WTC11 (cell line): ENCODE data around the gene CZIB. TPM values are rescaled to one million over a fixed set of nuclear protein-coding genes. Genes with fewer than 3 reads are reported as not detected.

ENCODE experiments used
- ATAC-seq: fragments of 200-7000 bp; cut with Tn5 transposase; 2 replicates; pipeline ENCODE4 v1.10.0; 2021; ENCODE audit warnings: mild to moderate bottlenecking, moderate library complexity
- CTCF ChIA-PET: fragments of 300-600 bp; sonication (Branson Sonifier 250); formaldehyde crosslinking; loops from one replicate; lab custom pipeline; 2021; ENCODE audit warnings: antibody characterized with exemption; lab: Charles Lee
- POLR2A ChIA-PET: fragments of 350-600 bp; sonication (Branson Sonifier 250); formaldehyde crosslinking; loops from one replicate; lab custom pipeline; 2021; ENCODE audit warnings: antibody characterized with exemption; lab: Charles Lee
- DNase-seq: peaks from one replicate; pipeline ENCODE4 v3.0.0; 2021; ENCODE audit warnings: low spot score
- H3K27ac Mint-ChIP-seq: 2 replicates; pipeline ENCODE4 v1.8.0; 2021; ENCODE audit warnings: mixed read lengths
- H3K27me3 Mint-ChIP-seq: 2 replicates; pipeline ENCODE4 v1.8.0; 2021; ENCODE audit warnings: low read depth, mild to moderate bottlenecking, moderate library complexity, mixed read lengths
- H3K36me3 Mint-ChIP-seq: 2 replicates; pipeline ENCODE4 v1.8.0; 2021; ENCODE audit warnings: mixed read lengths
- H3K4me1 Mint-ChIP-seq: 2 replicates; pipeline ENCODE4 v1.8.0; 2022; ENCODE audit warnings: mixed read lengths
- H3K4me3 Mint-ChIP-seq: 2 replicates; pipeline ENCODE4 v1.8.0; 2021; ENCODE audit warnings: mild to moderate bottlenecking, moderate library complexity, mixed read lengths
- H3K9me3 Mint-ChIP-seq: 2 replicates; pipeline ENCODE4 v1.8.0; 2021; ENCODE audit warnings: mixed read lengths
- CREB1 ChIP-seq: sonication (generic); formaldehyde crosslinking; IDR thresholded peaks from 2 replicates; pipeline ENCODE4 v1.8.0; 2023; ENCODE audit warnings: mild to moderate bottlenecking, missing genetic modification reagents
- EMX1 ChIP-seq: fragments of 250-450 bp; sonication (Bioruptor Pico); IDR thresholded peaks from 2 replicates; pipeline ENCODE4 v1.8.0; 2021; ENCODE audit warnings: mild to moderate bottlenecking
- ERG ChIP-seq: fragments of 250-450 bp; sonication (Bioruptor Pico); IDR thresholded peaks from 2 replicates; pipeline ENCODE4 v1.8.0; 2021; ENCODE audit warnings: mild to moderate bottlenecking
- FOXJ3 ChIP-seq: sonication (generic); formaldehyde crosslinking; IDR thresholded peaks from 2 replicates; pipeline ENCODE4 v1.9.0; 2021; ENCODE audit warnings: missing genetic modification reagents, mild to moderate bottlenecking, borderline replicate concordance
- FOXP1 ChIP-seq: sonication (generic); formaldehyde crosslinking; IDR thresholded peaks from 2 replicates; pipeline ENCODE4 v1.8.0; 2022; ENCODE audit warnings: missing genetic modification reagents, mild to moderate bottlenecking, moderate library complexity, borderline replicate concordance
- GTF2I ChIP-seq: fragments of 250-450 bp; sonication (Bioruptor Pico); conservative IDR thresholded peaks from 2 replicates; pipeline ENCODE4 v1.4.0; 2021; ENCODE audit warnings: mild to moderate bottlenecking
- HMGA2 ChIP-seq: fragments of 250-450 bp; sonication (Bioruptor Pico); IDR thresholded peaks from 2 replicates; pipeline ENCODE4 v1.4.0; 2021; ENCODE audit warnings: mild to moderate bottlenecking, moderate library complexity
- JAZF1 ChIP-seq: fragments of 250-450 bp; sonication (Bioruptor Pico); IDR thresholded peaks from 2 replicates; pipeline ENCODE4 v1.9.0; 2021; ENCODE audit warnings: moderate library complexity, mild to moderate bottlenecking, inconsistent platforms
- JUN ChIP-seq: sonication (generic); formaldehyde crosslinking; IDR thresholded peaks from 2 replicates; pipeline ENCODE4 v1.8.0; 2023; ENCODE audit warnings: mild to moderate bottlenecking, missing genetic modification reagents
- MYBL2 ChIP-seq: sonication (generic); formaldehyde crosslinking; IDR thresholded peaks from 2 replicates; pipeline ENCODE4 v1.8.1; 2023; ENCODE audit warnings: mild to moderate bottlenecking, moderate library complexity, missing genetic modification reagents
- NR1H2 ChIP-seq: sonication (generic); formaldehyde crosslinking; IDR thresholded peaks from 2 replicates; pipeline ENCODE4 v1.9.0; 2021; ENCODE audit warnings: mild to moderate bottlenecking, moderate library complexity, missing genetic modification reagents
- NR2C2 ChIP-seq: sonication (generic); formaldehyde crosslinking; IDR thresholded peaks from 2 replicates; pipeline ENCODE4 v1.8.0; 2022; ENCODE audit warnings: mild to moderate bottlenecking, missing genetic modification reagents
- PRDM15 ChIP-seq: sonication (generic); formaldehyde crosslinking; IDR thresholded peaks from 2 replicates; pipeline ENCODE4 v1.8.0; 2022; ENCODE audit warnings: missing genetic modification reagents
- SMAD4 ChIP-seq: sonication (generic); formaldehyde crosslinking; IDR thresholded peaks from 2 replicates; pipeline ENCODE4 v1.8.0; 2022; ENCODE audit warnings: mild to moderate bottlenecking, missing genetic modification reagents
- ZNF416 ChIP-seq: fragments of 250-450 bp; sonication (Bioruptor Pico); IDR thresholded peaks from 2 replicates; pipeline ENCODE4 v1.9.0; 2021; ENCODE audit warnings: mild to moderate bottlenecking, inconsistent platforms
- ZNF512 ChIP-seq: sonication (generic); formaldehyde crosslinking; IDR thresholded peaks from 2 replicates; pipeline ENCODE4 v1.8.1; 2022; ENCODE audit warnings: missing genetic modification reagents, borderline replicate concordance
- ZNF532 ChIP-seq: fragments of 250-450 bp; sonication (Bioruptor Pico); IDR thresholded peaks from 2 replicates; pipeline ENCODE4 v1.9.0; 2021; ENCODE audit warnings: mild to moderate bottlenecking, borderline replicate concordance
- total RNA-seq: library from RNA; stranded (reverse); gene quantifications from 3 replicates; pipeline ENCODE4 v1.2.3, GENCODE V29; 2021
- TF ChIP-seq, protein P1 (sequence below): fragments of 250-450 bp; sonication (Bioruptor Pico); IDR thresholded peaks from 2 replicates; pipeline ENCODE4 v2.1.2; 2022; ENCODE audit warnings: mild to moderate bottlenecking, moderate library complexity
- TF ChIP-seq, protein P2 (sequence below): sonication (generic); formaldehyde crosslinking; IDR thresholded peaks from 2 replicates; pipeline ENCODE4 v1.8.0; 2022; ENCODE audit warnings: mild to moderate bottlenecking, missing genetic modification reagents

Gene CZIB
- total RNA-seq, 1 experiment from 2014 or later, result 41.6 TPM

- H3K9me3 Mint-ChIP-seq, result peaks cover 19% of the 10 kb centered on the region
- no peaks in the 10 kb centered on the region for H3K4me1 Mint-ChIP-seq
- H3K27ac Mint-ChIP-seq, result no peak overlapping the region
- ChIA-PET POLR2A (interaction anchor here (0.7 kb wide), 1 partner anchor 27 kb away, joined by 3 read pairs; the partner anchor contains the start of gene MAGOH), CTCF (no interaction called here)
- peaks cover 66% of the 10 kb centered on the region for H3K36me3 Mint-ChIP-seq
- TF ChIP-seq FOXJ3 (no peak), JAZF1 (no peak), MYBL2 (no peak), GTF2I (no peak), NR2C2 (CRISPR knock-in tag) (no peak), HMGA2 (CRISPR knock-in tag) (no peak), EMX1 (CRISPR knock-in tag) (no peak), FOXP1 (CRISPR knock-in tag) (no peak), NR1H2 (no peak), ZNF532 (no peak), ERG (no peak), SMAD4 (CRISPR knock-in tag) (no peak), ZNF416 (CRISPR knock-in tag) (no peak), CREB1 (no peak), ZNF512 (no peak), PRDM15 (CRISPR knock-in tag) (no peak), JUN (CRISPR knock-in tag) (no peak)
- TF ChIP-seq, protein P1, sequence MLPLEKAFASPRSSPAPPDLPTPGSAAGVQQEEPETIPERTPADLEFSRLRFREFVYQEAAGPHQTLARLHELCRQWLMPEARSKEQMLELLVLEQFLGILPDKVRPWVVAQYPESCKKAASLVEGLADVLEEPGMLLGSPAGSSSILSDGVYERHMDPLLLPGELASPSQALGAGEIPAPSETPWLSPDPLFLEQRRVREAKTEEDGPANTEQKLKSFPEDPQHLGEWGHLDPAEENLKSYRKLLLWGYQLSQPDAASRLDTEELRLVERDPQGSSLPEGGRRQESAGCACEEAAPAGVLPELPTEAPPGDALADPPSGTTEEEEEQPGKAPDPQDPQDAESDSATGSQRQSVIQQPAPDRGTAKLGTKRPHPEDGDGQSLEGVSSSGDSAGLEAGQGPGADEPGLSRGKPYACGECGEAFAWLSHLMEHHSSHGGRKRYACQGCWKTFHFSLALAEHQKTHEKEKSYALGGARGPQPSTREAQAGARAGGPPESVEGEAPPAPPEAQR (CRISPR knock-in tag), result no peak
- TF ChIP-seq, protein P2, sequence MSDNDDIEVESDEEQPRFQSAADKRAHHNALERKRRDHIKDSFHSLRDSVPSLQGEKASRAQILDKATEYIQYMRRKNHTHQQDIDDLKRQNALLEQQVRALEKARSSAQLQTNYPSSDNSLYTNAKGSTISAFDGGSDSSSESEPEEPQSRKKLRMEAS, result no peak
- no peak for ATAC-seq
- no peaks in the 10 kb centered on the region for H3K27me3 Mint-ChIP-seq
- no peak for DNase-seq
- H3K4me3 Mint-ChIP-seq, result no peak overlapping the region
Measured at GRCh38 chr1:53210954-53211353, 9.5 kb downstream of the CZIB start.
